K562 (cell line): Measurements from ENCODE around the gene PDLIM7. TPM values are rescaled to one million over a fixed set of nuclear protein-coding genes. Genes with fewer than 3 reads are reported as not detected.

Experiments
- ARHGAP35 ChIP-seq: fragments of 450-650 bp; IDR thresholded peaks from 2 replicates; pipeline ENCODE4 v1.6.1; 2018; ENCODE audit not compliant: partially characterized antibody
- CTBP1 ChIP-seq: fragments of 450-650 bp; IDR thresholded peaks from 2 replicates; pipeline ENCODE4 v1.6.1; 2016; ENCODE audit warnings: borderline replicate concordance
- ELF4 ChIP-seq: fragments of 450-650 bp; formaldehyde crosslinking; IDR thresholded peaks from 2 replicates; pipeline ENCODE4 v1.4.0; 2022; ENCODE audit warnings: missing genetic modification characterization
- GABPB1 ChIP-seq: sonication (generic); formaldehyde crosslinking; IDR thresholded peaks from 2 replicates; pipeline ENCODE4 v1.8.0; 2022; ENCODE audit warnings: mild to moderate bottlenecking, missing genetic modification reagents
- HDAC3 ChIP-seq: fragments of 450-650 bp; IDR thresholded peaks from 2 replicates; pipeline ENCODE4 v1.6.1; 2018; ENCODE audit warnings: borderline replicate concordance, mild to moderate bottlenecking, moderate library complexity; ENCODE audit not compliant: partially characterized antibody
- HIVEP1 ChIP-seq: fragments of 250-450 bp; sonication (Bioruptor Pico); IDR thresholded peaks from 2 replicates; pipeline ENCODE4 v1.4.0; 2020; ENCODE audit warnings: mild to moderate bottlenecking
- MTA2 ChIP-seq: fragments of 450-650 bp; IDR thresholded peaks from 2 replicates; pipeline ENCODE4 v1.6.1; 2016; ENCODE audit warnings: low read depth
- NONO ChIP-seq, 2 experiments: fragments of 200-400 bp in 1 of 2; fragments of 450-650 bp in 1 of 2; formaldehyde crosslinking in 1 of 2; IDR thresholded peaks; 2 replicates each; pipeline ENCODE4 v1.6.1; 2017; ENCODE audit warnings: low read depth in 2 of 2, mild to moderate bottlenecking in 2 of 2, moderate library complexity in 2 of 2, low read length in 1 of 2
- PTBP1 ChIP-seq: fragments of 200-400 bp; formaldehyde crosslinking; IDR thresholded peaks from 2 replicates; pipeline ENCODE4 v1.6.1; 2017; ENCODE audit warnings: low read depth, low read length
- PTTG1 ChIP-seq: fragments of 450-650 bp; IDR thresholded peaks from 2 replicates; pipeline ENCODE4 v1.6.1; 2016; ENCODE audit warnings: low read depth, mild to moderate bottlenecking, missing genetic modification characterization, missing compliant biosample characterization
- SMAD3 ChIP-seq: fragments of 450-650 bp; formaldehyde crosslinking; conservative IDR thresholded peaks from 2 replicates; pipeline ENCODE4 v1.4.0; 2020; ENCODE audit warnings: mild to moderate bottlenecking
- SRSF1 ChIP-seq: fragments of 200-400 bp; formaldehyde crosslinking; IDR thresholded peaks from 2 replicates; pipeline ENCODE4 v1.6.1; 2017; ENCODE audit warnings: mild to moderate bottlenecking, low read depth, low read length, moderate library complexity
- ZC3H11A ChIP-seq: IDR thresholded peaks from 2 replicates; pipeline ENCODE4 v1.6.1; 2012; ENCODE audit warnings: low read depth, low read length, improper control_type of control experiment
- ZFX ChIP-seq: sonication (generic); formaldehyde crosslinking; IDR thresholded peaks from 2 replicates; pipeline ENCODE4 v1.8.0; 2022; ENCODE audit warnings: mild to moderate bottlenecking, missing genetic modification reagents, moderate library complexity
- ZNF133 ChIP-seq: fragments of 250-450 bp; sonication (Bioruptor Pico); IDR thresholded peaks from 2 replicates; pipeline ENCODE4 v1.4.0; 2020; ENCODE audit warnings: mild to moderate bottlenecking
- ZNF41 ChIP-seq: fragments of 250-450 bp; sonication (Bioruptor Pico); conservative IDR thresholded peaks from 2 replicates; pipeline ENCODE4 v1.4.0; 2020; ENCODE audit warnings: mild to moderate bottlenecking
- ZNF695 ChIP-seq: fragments of 450-650 bp; formaldehyde crosslinking; IDR thresholded peaks from 2 replicates; pipeline ENCODE4 v1.4.0; 2020; ENCODE audit warnings: mild to moderate bottlenecking, moderate library complexity
- ZNF699 ChIP-seq: fragments of 250-450 bp; sonication (Bioruptor Pico); IDR thresholded peaks from 2 replicates; pipeline ENCODE4 v1.8.0; 2021; ENCODE audit warnings: mild to moderate bottlenecking, moderate library complexity; ENCODE audit not compliant: insufficient replicate concordance
- ZNF764 ChIP-seq: fragments of 250-450 bp; sonication (Bioruptor Pico); IDR thresholded peaks from 2 replicates; pipeline ENCODE4 v1.4.0; 2020; ENCODE audit warnings: low read depth, mild to moderate bottlenecking, moderate library complexity
- ZNF79 ChIP-seq: fragments of 250-450 bp; sonication (Bioruptor Pico); IDR thresholded peaks from 2 replicates; pipeline ENCODE4 v1.4.0; 2020; ENCODE audit warnings: low read depth, mild to moderate bottlenecking, moderate library complexity
- ZSCAN32 ChIP-seq: fragments of 450-650 bp; formaldehyde crosslinking; IDR thresholded peaks from 2 replicates; pipeline ENCODE4 v1.4.0; 2020; ENCODE audit warnings: mild to moderate bottlenecking, moderate library complexity
- polyA plus RNA-seq, 8 experiments: library from polyadenylated mRNA; depleted of rRNA in 4 of 8; stranded (reverse) in 5 of 8; unstranded in 3 of 8; fragments of >200 nt; fragmentation: Nextera tagmentation in 2 of 8; fragmentation: Illumina TruSeq in 1 of 8; extraction: Ambion mirVana in 2 of 8; extraction: Trizol in 1 of 8; gene quantifications; 2 replicates each; pipeline versions ENCODE4 v1.2.1 to v1.2.3, GENCODE V29; 2011 to 2014; ENCODE audit warnings: inconsistent platforms in 1 of 8, missing spikeins in 1 of 8
- total RNA-seq, 7 experiments: library from RNA; depleted of rRNA in 6 of 7; stranded (reverse); fragments of >200 nt in 6 of 7; fragmentation: Illumina TruSeq in 2 of 7; extraction: Trizol in 2 of 7; gene quantifications; 2 replicates each; pipeline versions ENCODE4 v1.2.1 to v1.2.3, GENCODE V29; 2011 to 2021; ENCODE audit warnings: low replicate concordance in 1 of 7
- TF ChIP-seq, protein P1 (sequence below): fragments of 150-350 bp; IDR thresholded peaks from 2 replicates; pipeline ENCODE4 v1.6.1; 2014; ENCODE audit warnings: low read depth, mild to moderate bottlenecking, low read length, borderline replicate concordance
- TF ChIP-seq, protein P2 (sequence below): fragments of 450-650 bp; IDR thresholded peaks from 2 replicates; pipeline ENCODE4 v1.7.0; 2016; ENCODE audit warnings: borderline replicate concordance

The PDLIM7 gene
- total and polyA plus RNA-seq, 9 of the 15 experiments (the other 6 are each of a cell fraction or from before 2014, with no cell fraction given) = 2.1 to 124 (median 32.6) TPM

DNA sequence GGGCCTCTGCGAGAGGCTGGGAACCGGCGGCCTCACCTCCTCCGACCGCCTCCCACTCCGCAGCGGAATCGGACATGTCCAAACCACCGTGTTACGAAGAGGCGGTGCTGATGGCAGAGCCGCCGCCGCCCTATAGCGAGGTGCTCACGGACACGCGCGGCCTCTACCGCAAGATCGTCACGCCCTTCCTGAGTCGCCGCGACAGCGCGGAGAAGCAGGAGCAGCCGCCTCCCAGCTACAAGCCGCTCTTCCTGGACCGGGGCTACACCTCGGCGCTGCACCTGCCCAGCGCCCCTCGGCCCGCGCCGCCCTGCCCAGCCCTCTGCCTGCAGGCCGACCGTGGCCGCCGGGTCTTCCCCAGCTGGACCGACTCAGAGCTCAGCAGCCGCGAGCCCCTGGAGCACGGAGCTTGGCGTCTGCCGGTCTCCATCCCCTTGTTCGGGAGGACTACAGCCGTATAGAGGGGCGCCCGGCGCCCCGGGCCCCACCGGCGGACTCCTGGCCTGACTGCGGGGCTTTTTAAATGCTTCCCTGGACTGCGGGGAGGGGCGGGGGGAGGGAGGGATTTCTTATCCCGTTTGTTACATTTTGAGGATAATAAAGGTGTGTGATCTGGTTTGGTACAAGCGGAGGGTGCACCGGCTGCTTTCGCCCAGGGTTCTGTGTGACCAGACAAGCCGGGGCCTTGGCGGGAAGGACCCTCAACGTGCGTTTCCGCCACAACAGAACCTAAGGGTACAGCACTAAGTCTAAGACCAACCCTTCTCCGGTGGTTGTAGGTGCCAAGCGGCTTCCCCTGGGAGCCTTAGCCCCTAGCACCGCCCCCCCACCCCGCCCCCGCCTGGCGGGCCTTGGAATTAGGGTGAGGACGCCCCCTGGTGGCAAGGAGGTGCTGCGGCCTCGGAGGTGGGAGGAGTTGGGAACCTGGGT, 41.5 kb downstream of the PDLIM7 start (continued):
- no peak for TF ChIP-seq HDAC3
- TF ChIP-seq GABPB1 (CRISPR knock-in tag) = peak; percentile 44
- no peak for TF ChIP-seq ZSCAN32 (CRISPR knock-in tag)
- TF ChIP-seq, protein P1, sequence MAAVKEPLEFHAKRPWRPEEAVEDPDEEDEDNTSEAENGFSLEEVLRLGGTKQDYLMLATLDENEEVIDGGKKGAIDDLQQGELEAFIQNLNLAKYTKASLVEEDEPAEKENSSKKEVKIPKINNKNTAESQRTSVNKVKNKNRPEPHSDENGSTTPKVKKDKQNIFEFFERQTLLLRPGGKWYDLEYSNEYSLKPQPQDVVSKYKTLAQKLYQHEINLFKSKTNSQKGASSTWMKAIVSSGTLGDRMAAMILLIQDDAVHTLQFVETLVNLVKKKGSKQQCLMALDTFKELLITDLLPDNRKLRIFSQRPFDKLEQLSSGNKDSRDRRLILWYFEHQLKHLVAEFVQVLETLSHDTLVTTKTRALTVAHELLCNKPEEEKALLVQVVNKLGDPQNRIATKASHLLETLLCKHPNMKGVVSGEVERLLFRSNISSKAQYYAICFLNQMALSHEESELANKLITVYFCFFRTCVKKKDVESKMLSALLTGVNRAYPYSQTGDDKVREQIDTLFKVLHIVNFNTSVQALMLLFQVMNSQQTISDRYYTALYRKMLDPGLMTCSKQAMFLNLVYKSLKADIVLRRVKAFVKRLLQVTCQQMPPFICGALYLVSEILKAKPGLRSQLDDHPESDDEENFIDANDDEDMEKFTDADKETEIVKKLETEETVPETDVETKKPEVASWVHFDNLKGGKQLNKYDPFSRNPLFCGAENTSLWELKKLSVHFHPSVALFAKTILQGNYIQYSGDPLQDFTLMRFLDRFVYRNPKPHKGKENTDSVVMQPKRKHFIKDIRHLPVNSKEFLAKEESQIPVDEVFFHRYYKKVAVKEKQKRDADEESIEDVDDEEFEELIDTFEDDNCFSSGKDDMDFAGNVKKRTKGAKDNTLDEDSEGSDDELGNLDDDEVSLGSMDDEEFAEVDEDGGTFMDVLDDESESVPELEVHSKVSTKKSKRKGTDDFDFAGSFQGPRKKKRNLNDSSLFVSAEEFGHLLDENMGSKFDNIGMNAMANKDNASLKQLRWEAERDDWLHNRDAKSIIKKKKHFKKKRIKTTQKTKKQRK = no peak
- no peak for TF ChIP-seq ZC3H11A
- no peak for TF ChIP-seq MTA2
- no peak for TF ChIP-seq ZNF79 (CRISPR knock-in tag)
- TF ChIP-seq PTBP1 = no peak
- no peak for TF ChIP-seq ZNF133
- no peak; the same call in 1 of the 2 replicates for TF ChIP-seq ZFX (CRISPR knock-in tag)
- TF ChIP-seq HIVEP1 (CRISPR knock-in tag) = no peak
- no peak for TF ChIP-seq ZNF41 (CRISPR knock-in tag)
- TF ChIP-seq ARHGAP35 = no peak
- TF ChIP-seq NONO (IDR thresholded peaks at IDR 0.05; ENCODE audit: low read depth in 2 of 2, low read length in 1 of 2) = no peak
- peak; percentile 14; the same call in 1 of the 2 replicates for TF ChIP-seq CTBP1
- TF ChIP-seq ZNF764 (CRISPR knock-in tag) = no peak
- no peak for TF ChIP-seq PTTG1 (tag)
- TF ChIP-seq ZNF695 = no peak
- no peak for TF ChIP-seq SMAD3 (CRISPR knock-in tag)
- TF ChIP-seq, protein P2, sequence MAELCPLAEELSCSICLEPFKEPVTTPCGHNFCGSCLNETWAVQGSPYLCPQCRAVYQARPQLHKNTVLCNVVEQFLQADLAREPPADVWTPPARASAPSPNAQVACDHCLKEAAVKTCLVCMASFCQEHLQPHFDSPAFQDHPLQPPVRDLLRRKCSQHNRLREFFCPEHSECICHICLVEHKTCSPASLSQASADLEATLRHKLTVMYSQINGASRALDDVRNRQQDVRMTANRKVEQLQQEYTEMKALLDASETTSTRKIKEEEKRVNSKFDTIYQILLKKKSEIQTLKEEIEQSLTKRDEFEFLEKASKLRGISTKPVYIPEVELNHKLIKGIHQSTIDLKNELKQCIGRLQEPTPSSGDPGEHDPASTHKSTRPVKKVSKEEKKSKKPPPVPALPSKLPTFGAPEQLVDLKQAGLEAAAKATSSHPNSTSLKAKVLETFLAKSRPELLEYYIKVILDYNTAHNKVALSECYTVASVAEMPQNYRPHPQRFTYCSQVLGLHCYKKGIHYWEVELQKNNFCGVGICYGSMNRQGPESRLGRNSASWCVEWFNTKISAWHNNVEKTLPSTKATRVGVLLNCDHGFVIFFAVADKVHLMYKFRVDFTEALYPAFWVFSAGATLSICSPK = no peak
- TF ChIP-seq ZNF699 (CRISPR knock-in tag) = no peak
- no peak for TF ChIP-seq SRSF1
- TF ChIP-seq ELF4 (CRISPR knock-in tag) = no peak
